HuH-7.5 (cell line): ENCODE results near the gene NT5E.
"Not testable (repeated sequence)": the region's sequence is repeated elsewhere in the genome, so short reads cannot be mapped to it uniquely, and the experiment has no call there.

ENCODE experiments used
- DNase-seq: peaks from one replicate; pipeline ENCODE4 v3.0.0; 2011; ENCODE audit warnings: low spot score

Gene NT5E

DNA sequence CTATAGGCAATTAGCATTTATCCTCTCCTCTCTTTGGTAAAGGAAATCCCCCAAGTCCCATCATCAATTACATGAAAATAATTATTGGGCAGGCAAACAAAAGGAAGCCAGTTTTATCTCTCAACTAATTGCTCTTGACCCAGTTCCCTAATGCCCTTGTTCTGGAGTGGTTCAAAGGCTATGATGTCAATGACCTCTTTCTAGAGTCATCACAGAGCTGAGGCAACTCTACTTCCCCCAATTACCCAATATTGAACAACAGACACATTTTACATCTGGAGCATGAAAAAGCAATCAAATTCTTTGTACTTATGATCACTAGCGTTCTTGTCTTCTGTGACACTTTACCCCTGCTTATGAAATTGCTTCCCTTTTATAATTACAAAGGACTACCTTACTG, 43.5 kb downstream of the NT5E start:
- DNase-seq = no peak

DNA sequence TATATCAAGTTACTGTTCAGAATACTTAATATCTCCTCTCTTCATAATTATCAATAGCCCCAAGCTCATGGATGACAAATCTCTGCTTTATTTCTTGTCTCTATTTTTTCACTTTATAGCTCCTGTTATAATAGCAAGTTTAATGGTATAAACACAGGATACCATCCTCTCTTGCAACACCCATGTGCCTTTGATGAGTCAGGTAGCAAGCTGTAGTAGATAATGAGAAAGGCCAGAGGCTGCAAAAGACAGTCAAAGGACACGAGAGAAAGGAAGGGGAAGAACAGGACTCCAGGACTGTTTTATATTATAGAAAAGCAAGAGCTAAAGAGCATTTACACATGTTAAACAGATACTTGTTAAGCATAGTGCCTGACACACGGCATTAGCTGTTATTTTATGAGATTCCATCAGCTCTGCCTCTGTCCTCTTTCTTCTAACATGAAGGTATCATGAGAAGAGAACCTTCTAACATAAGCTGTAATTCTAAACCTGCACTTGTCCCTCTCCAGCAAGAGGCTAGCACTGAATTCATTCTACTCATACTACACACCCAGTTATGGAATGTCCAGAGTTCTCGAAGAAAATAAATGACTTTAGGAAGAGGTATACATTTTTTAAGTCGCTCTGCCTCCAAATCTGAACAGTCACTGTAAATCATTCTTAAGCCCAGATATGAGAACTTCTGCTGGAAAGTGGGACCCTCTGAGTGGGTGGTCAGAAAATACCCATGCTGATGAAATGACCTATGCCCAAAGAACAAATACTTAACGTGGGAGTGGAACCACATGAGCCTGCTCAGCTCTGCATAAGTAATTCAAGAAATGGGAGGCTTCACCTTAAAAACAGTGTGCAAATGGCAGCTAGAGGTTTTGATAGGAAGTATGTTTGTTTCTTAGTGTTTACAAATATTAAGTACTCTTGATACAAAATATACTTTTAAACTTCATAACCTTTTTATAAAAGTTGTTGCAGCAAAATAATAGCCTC, 45.0 kb downstream of the NT5E start:
- no peak for DNase-seq

DNA sequence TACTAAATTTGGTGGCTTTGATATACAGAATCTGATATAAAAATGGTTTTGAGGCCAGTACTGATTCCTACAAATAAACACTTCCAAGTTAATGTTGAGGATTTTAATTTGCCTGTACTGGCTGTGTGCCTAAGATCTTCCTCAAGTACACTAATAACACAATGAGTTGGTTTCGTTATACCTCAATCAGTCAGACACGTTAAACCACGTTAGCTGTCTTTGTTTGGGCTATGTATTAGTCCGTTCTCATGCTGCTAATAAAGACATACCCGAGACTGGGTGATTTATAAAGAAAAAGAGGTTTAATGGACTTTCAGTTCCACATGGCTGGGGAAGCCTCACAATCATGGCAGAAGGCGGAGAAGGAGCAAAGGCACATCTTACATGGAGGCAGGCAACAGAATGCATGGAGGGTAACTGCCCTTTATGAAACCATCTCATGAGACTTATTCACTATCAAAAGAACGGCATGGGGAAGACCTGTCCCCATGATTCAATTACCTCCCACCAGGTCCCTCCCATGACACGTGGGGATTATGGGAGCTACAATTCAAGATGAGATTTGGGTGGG, 46.2 kb downstream of the NT5E start:
- no peak for DNase-seq

DNA sequence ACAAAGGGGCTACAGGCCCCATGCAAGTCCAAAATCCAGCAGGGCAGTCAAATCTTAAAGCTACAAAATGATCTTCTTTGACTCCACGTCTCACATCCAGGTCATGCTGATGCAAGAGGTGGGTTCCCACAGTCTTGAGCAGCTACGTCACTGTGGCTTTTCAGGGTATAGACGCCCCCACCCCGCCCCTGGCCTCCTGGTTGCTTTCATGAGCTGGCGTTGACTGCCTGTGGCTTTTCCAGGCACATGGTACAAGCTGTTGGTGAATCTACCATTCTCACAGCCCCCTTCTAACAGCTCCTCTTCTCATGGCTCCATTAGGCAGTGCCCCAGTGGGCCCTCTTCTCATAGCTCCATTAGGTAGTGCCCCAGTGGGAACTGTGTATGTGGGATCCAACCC, 47.0 kb downstream of the NT5E start:
- DNase-seq = no peak

DNA sequence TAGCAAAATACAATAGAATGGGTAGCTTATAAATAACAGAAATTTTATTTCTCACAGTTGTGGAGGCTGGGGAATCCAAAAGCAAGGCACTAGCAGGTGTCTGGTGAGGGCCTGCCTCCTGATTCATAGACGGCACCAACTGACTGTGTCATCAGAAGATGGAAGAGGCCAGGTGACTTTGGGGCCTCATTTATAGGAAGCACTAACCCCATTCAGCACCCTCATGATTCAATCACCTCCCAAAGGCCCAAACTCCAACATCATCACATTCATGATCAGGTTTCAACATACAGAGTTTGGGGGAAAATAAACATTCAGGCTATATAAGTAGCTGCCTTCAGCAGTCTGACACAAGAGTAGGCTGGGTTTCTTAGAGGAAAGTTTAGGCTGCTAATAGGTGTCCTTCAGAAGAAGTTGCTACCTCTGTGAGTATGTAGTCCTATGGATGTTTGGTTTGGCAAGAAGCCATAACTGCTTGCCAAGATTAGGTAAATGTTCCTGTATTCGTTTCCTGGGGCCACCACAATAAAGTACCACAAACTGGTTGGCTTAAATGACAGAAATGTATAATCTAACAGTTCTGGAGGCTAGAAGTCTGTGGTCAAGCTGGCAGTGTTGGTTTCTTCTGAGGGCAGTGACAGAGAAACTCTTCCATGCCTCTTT, 48.8 kb downstream of the NT5E start:
- no peak for DNase-seq

DNA sequence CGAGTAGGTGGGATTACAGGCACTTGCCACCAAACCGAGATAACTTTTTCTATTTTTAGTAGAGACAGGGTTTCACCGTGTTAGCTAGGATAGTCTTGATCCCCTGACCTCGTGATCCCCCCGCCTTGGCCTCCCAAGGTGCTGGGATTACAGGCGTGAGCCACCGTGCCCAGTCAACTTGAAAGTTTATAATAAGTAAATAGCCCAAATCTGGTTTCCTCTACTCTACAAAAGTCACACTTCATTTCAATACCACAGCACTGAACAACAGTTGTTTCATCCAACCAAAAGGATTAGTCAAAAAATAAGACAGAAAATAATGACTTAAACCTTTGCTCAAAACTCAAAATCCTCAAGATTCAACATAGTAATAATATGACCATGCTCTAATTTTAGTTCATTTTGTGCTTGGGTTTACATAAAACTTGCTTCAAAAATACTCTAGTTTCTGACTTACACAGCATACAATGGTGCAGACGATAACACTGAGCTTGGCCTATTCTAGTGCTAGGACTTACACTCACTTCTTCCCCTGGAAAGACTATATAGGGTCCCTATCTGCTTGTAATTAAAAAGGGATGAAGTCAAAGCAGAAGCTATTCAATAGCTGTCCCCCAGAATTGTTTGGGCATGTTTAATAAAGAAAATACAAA, 56.7 kb downstream of the NT5E start:
- DNase-seq = no peak

DNA sequence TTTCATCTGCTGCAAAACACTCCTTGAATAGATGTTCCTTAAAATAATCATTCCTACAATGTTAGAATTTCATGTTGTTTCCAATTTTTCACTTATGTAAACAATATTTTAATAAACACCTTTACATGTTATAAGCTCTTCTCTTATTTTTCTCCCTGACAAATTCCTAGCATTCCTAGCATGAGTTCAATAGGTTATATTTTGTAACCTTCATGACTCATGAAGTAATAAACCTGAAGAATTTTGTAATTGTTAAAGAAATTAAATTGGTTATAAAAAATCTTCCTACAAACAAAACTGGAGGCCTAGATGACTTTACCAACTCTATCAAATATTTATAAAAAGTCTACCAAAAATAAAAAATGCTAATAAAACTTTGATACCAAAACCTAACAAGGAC, 66.3 kb downstream of the NT5E start:
- no peak for DNase-seq

DNA sequence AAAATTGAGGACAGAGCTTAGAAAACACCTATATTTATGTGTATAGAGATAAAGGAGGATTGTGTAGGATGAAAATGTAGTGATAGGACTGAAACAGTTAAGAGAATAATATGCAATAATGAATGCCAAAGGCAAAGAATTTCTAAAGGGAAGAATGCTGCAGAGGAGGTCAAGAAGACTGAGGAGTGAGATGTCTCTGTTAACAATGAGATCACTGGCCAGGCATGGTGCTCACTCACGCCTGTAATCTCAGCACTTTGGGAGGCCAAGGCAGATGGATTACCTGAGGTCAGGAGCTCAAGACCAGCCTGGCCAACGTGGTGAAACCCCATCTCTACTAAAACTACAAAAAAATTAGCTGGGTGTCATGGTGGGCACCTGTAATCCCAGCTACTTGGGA, 74.4 kb downstream of the NT5E start:
- DNase-seq = not testable (repeated sequence)

DNA sequence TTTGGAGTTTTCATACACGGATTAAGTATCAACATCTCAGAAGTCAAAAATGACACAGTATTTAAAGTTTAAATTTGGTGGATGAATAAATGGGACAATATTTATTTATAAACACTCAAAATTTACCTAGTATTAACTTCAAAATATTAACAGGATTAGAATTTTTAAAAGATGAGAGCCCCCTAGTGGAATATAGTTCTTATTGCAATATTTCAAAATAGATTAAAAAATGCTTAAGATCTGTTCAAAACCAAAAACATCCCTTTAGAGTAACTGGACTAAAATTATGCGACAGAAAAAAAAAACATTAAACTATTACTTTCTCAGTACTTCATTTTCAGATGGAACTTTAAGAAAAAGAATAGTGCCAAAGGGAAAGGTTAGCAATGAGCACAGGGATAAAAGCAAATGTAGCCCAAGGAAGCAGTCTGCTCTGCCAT, 87.2 kb downstream of the NT5E start:
- DNase-seq = no peak

DNA sequence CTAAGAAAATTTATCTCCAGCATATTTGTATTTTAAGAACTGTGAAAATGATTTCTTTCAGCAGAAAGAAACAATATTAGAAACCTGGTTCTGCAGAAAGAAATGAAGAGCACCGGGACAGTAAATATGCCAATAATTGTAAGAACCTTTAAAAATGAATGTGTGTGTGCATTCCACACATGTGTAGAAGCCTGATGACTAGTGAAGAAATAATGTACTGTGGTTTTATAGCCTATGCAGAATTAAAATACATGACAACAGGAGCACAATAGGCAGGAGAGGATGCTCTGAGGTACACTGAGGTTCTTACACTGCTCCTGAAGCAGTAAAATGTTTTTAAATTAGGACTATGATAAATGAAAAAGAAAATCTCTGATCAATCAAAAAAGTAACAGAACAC, 94.9 kb downstream of the NT5E start:
- no peak for DNase-seq
